ENCODE measurements around the gene IL20RA. TPM values are rescaled to one million over a fixed set of nuclear protein-coding genes. Genes with fewer than 3 reads are reported as not detected.

The IL20RA gene
- total and polyA plus RNA-seq, 3 experiments from 2014 or later: not detected

DNA sequence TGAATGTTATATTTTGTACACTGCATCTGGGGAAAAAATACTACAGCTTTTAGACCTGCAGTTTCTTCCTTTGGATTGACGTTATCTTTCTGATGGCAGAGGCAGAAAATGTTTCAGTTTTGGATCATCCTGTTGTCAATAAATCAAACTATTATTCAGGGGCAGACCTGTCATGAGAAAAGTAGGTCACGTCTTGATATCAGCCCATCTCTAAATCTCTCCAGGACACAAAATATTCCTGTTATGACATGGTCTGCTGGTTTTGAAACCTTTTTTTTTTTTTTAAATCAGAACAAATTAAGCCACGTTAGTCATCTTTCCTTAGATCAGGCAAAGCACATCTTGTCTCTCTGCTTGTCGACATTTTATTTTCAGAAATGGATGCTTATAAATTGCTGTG lies 24.0 kb downstream of the IL20RA start:
- peaks cover 51 to 81% of the 10 kb centered on the region in 2 donors for H3K27me3 Mint-ChIP-seq
- ChIA-PET POLR2A (no interaction called here), CTCF (no interaction called here)

DNA sequence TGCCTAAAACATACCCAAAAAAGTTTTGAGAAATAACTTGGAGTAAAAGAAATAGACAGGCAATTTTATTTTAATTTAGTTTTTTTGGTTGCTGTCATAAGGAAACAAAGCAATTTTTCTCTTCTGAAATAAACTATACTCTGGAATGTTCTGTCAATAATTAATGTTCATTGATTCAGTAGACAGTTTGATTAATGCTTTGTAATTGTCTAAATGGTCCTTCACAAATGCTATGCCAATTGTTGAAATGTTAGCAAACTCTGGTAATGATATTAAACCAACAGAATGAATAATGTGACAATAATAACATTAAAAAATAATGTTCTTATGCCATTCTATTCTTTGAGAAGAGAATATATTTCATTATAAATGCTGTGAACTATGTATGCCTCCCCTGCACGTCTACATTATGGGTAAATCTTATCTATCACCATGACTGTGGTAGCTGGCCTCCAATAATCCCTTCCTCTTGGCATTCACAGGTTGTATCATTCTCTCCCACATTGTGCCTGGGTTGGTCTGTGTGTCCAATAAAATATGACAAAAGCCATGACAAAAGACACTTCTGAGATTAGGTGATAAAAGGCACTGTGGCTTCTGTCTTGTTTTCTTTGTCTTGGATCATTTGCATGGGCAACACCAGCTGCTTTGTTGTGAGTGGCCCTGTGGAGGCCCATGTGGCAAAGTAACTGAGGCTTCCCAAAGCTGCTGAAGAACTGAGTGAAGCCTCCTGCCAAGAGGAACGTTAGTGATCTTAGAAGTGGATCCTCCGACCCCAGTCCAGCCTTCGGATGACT lies 25.1 kb downstream of the IL20RA start:
- Histone ChIP-seq H3K9me3 (ENCODE audit: low read length) (no peaks in the 10 kb centered on the region), H3K27ac (ENCODE audit: low read depth, low read length) (no peak overlapping the region), H3K36me3 (ENCODE audit: insufficient read depth, low read length) (no peaks in the 10 kb centered on the region), H3K4me1 (ENCODE audit: insufficient read depth, low read length) (no peaks in the 10 kb centered on the region), H3K4me3 (ENCODE audit: low read length) (no peak overlapping the region), H3K27me3 (ENCODE audit: insufficient read depth, low read length, poor library complexity, severe bottlenecking) (peaks cover 5% of the 10 kb centered on the region)
- Mint-ChIP-seq H3K9me3 (peaks cover 0 to 8% (median 0%) of the 10 kb centered on the region in 5 donors), H3K27me3 (peaks cover 51 to 82% of the 10 kb centered on the region in 2 donors), H3K4me1 (peaks cover 0 to 7% (median 4%) of the 10 kb centered on the region in 3 donors), H3K36me3 (peaks cover 0 to 10% (median 0%) of the 10 kb centered on the region in 3 donors), H3K4me3 (no peak overlapping the region), H3K27ac (no peak overlapping the region)
- CTCF ChIA-PET: no interaction called here
- POLR2A ChIA-PET: no interaction called here
- DNase-seq: no peak

More for the DNA sequence above, 24.0 kb downstream of the IL20RA start:
- Mint-ChIP-seq H3K4me1 (peaks cover 6 to 17% (median 10%) of the 10 kb centered on the region in 3 donors), H3K27ac (no peak overlapping the region), H3K4me3 (no peak overlapping the region), H3K9me3 (peaks cover 0 to 8% (median 0%) of the 10 kb centered on the region in 5 donors), H3K36me3 (peaks cover 0 to 10% (median 0%) of the 10 kb centered on the region in 3 donors)
- Histone ChIP-seq H3K9me3 (ENCODE audit: low read length) (no peaks in the 10 kb centered on the region), H3K4me3 (ENCODE audit: low read length) (no peak overlapping the region), H3K4me1 (ENCODE audit: insufficient read depth, low read length) (no peaks in the 10 kb centered on the region), H3K27me3 (ENCODE audit: insufficient read depth, low read length, poor library complexity, severe bottlenecking) (peaks cover 5% of the 10 kb centered on the region), H3K36me3 (ENCODE audit: insufficient read depth, low read length) (no peaks in the 10 kb centered on the region), H3K27ac (ENCODE audit: low read depth, low read length) (no peak overlapping the region)
- no peak for DNase-seq

DNA sequence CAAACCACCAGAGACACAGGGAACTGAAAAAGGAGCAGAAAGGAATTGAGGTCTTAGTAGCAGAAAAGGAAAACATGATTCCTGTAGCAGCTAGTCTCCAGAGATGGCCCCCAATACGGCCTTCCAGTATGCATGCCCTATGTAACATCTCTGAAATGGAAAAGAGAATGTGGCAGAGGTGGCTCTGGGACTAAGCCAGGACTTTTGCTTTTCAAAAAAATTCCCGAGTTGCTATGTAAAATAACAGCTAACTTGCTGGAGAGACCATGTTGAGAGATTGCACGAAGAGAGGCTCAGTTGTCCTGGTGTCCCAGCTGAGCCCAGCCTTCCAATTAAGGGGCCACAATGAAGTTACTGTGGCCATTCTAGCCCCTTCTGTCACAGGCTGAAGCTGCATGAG lies 27.7 kb downstream of the IL20RA start:
- POLR2A ChIA-PET: no interaction called here
- no peak overlapping the region for H3K27ac ChIP-seq (ENCODE audit: low read depth, low read length)
- Mint-ChIP-seq H3K4me3 (no peak overlapping the region), H3K9me3 (peaks cover 0 to 8% (median 2%) of the 10 kb centered on the region in 5 donors), H3K36me3 (peaks cover 0 to 10% (median 0%) of the 10 kb centered on the region in 3 donors), H3K27ac (no peak overlapping the region), H3K27me3 (peaks cover 54 to 75% of the 10 kb centered on the region in 2 donors), H3K4me1 (no peaks in the 10 kb centered on the region)
- no peaks in the 10 kb centered on the region for H3K9me3 ChIP-seq (ENCODE audit: low read length)
- peaks cover 5% of the 10 kb centered on the region for H3K27me3 ChIP-seq (ENCODE audit: insufficient read depth, low read length, poor library complexity, severe bottlenecking)
- H3K4me3 ChIP-seq (ENCODE audit: low read length): no peak overlapping the region
- no peak for DNase-seq
- CTCF ChIA-PET: no interaction called here
- H3K4me1 ChIP-seq (ENCODE audit: insufficient read depth, low read length): no peaks in the 10 kb centered on the region
- H3K36me3 ChIP-seq (ENCODE audit: insufficient read depth, low read length): no peaks in the 10 kb centered on the region

DNA sequence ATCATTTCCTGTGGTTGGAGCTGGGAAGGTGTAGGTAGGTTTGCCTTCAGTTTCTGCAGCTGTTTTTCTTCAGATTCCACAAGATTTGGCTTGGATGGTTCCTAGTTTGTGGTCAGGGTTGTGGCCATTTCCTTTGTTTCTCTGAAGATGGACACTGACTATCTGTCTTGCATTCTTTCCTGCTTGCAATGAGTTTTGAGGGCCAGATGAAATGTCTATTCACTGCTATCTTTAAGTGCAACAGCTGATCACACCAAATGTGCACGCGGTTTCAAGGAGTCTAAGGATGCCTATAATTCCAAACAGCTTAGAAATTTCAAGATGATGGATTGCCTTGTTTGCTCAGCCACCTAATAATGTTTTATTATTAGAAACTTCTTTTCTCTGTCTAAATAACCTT lies 28.4 kb downstream of the IL20RA start:
- no peaks in the 10 kb centered on the region for H3K9me3 ChIP-seq (ENCODE audit: low read length)
- Mint-ChIP-seq H3K27me3 (peaks cover 55 to 77% of the 10 kb centered on the region in 2 donors), H3K27ac (no peak overlapping the region), H3K4me1 (no peaks in the 10 kb centered on the region), H3K36me3 (peaks cover 0 to 10% (median 0%) of the 10 kb centered on the region in 3 donors), H3K9me3 (peaks cover 0 to 8% (median 2%) of the 10 kb centered on the region in 5 donors), H3K4me3 (no peak overlapping the region)
- H3K4me3 ChIP-seq (ENCODE audit: low read length): no peak overlapping the region
- H3K27ac ChIP-seq (ENCODE audit: low read depth, low read length): no peak overlapping the region
- H3K27me3 ChIP-seq (ENCODE audit: insufficient read depth, low read length, poor library complexity, severe bottlenecking): peaks cover 5% of the 10 kb centered on the region
- H3K4me1 ChIP-seq (ENCODE audit: insufficient read depth, low read length): no peaks in the 10 kb centered on the region
- ChIA-PET CTCF (no interaction called here), POLR2A (no interaction called here)
- no peak for DNase-seq
- no peaks in the 10 kb centered on the region for H3K36me3 ChIP-seq (ENCODE audit: insufficient read depth, low read length)

- Mint-ChIP-seq H3K27ac (no peak overlapping the region), H3K27me3 (peaks cover 51 to 76% of the 10 kb centered on the region in 2 donors), H3K36me3 (peaks cover 0 to 10% (median 0%) of the 10 kb centered on the region in 3 donors), H3K4me3 (no peak overlapping the region), H3K9me3 (peaks cover 0 to 8% (median 2%) of the 10 kb centered on the region in 5 donors), H3K4me1 (no peaks in the 10 kb centered on the region)
- Histone ChIP-seq H3K27me3 (ENCODE audit: insufficient read depth, low read length, poor library complexity, severe bottlenecking) (peaks cover 6% of the 10 kb centered on the region), H3K36me3 (ENCODE audit: insufficient read depth, low read length) (no peaks in the 10 kb centered on the region), H3K4me1 (ENCODE audit: insufficient read depth, low read length) (no peaks in the 10 kb centered on the region), H3K4me3 (ENCODE audit: low read length) (no peak overlapping the region), H3K27ac (ENCODE audit: low read depth, low read length) (no peak overlapping the region), H3K9me3 (ENCODE audit: low read length) (no peaks in the 10 kb centered on the region)
- ChIA-PET POLR2A (no interaction called here), CTCF (no interaction called here)
- DNase-seq: no peak
These were observed 28.8 kb downstream of the IL20RA start for GRCh38 chr6:137015943-137016342.

DNA sequence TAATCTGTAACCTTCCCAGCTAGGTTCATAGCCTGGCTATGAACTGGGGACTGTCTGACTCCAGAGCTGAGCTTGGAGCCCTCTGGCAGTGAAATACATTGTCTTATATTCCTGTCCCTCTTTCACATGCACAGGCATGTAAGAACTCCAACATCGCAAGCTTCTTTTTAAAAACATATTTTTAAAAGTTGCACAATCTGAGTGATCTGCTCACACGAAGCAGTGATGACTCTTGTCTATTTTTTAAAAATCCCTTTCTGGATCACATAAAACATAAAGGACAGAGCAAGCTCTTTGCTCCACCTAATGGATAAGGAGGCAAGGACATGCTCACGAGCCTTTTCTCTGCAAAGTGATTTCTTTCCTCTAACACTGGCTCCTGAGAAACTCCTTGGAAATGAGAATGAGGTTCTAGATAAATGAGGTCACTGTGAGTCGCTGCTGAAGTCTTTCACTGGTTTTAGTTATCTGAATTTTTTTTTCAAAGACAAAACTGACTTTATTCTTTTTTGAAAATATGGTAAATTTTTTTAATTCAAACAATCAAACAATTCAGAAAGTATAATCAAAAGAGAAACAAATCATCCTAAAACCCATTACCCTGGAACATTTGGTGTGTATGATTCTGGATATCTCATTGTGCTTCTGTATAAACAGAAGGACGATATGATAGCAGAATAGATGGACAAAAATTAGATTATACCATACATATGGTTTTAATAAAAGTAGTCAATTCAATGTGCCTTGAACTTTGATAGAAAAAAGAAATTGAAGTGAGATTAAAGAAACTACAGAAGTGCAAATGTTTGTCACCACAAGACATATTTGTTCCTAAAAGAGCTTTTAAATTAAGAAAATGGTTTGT lies 30.8 kb downstream of the IL20RA start:
- peaks cover 0 to 2% (median 0%) of the 10 kb centered on the region in 5 donors for H3K9me3 Mint-ChIP-seq
- Histone ChIP-seq H3K4me3 (ENCODE audit: low read length) (no peak overlapping the region), H3K27ac (ENCODE audit: low read depth, low read length) (no peak overlapping the region), H3K27me3 (ENCODE audit: insufficient read depth, low read length, poor library complexity, severe bottlenecking) (peaks cover 5% of the 10 kb centered on the region), H3K9me3 (ENCODE audit: low read length) (no peaks in the 10 kb centered on the region), H3K4me1 (ENCODE audit: insufficient read depth, low read length) (no peaks in the 10 kb centered on the region), H3K36me3 (ENCODE audit: insufficient read depth, low read length) (no peaks in the 10 kb centered on the region)
- H3K4me3 Mint-ChIP-seq: no peak overlapping the region
- DNase-seq: no peak
- peaks cover 0 to 3% (median 0%) of the 10 kb centered on the region in 3 donors for H3K36me3 Mint-ChIP-seq
- H3K4me1 Mint-ChIP-seq: no peaks in the 10 kb centered on the region
- H3K27ac Mint-ChIP-seq: no peak overlapping the region
- CTCF ChIA-PET: no interaction called here
- POLR2A ChIA-PET: no interaction called here
- peaks cover 39 to 78% of the 10 kb centered on the region in 2 donors for H3K27me3 Mint-ChIP-seq

- Mint-ChIP-seq H3K4me1 (no peaks in the 10 kb centered on the region), H3K36me3 (peaks cover 0 to 5% (median 0%) of the 10 kb centered on the region in 3 donors), H3K4me3 (no peak overlapping the region), H3K27me3 (peaks cover 40 to 81% of the 10 kb centered on the region in 2 donors), H3K27ac (no peak overlapping the region), H3K9me3 (peaks cover 0 to 2% (median 0%) of the 10 kb centered on the region in 5 donors)
- no peak overlapping the region for H3K27ac ChIP-seq (ENCODE audit: low read depth, low read length)
- ChIA-PET POLR2A (no interaction called here), CTCF (no interaction called here)
- peaks cover 5% of the 10 kb centered on the region for H3K27me3 ChIP-seq (ENCODE audit: insufficient read depth, low read length, poor library complexity, severe bottlenecking)
- H3K9me3 ChIP-seq (ENCODE audit: low read length): no peaks in the 10 kb centered on the region
- no peak overlapping the region for H3K4me3 ChIP-seq (ENCODE audit: low read length)
- no peak for DNase-seq
- H3K4me1 ChIP-seq (ENCODE audit: insufficient read depth, low read length): no peaks in the 10 kb centered on the region
- no peaks in the 10 kb centered on the region for H3K36me3 ChIP-seq (ENCODE audit: insufficient read depth, low read length)
These were observed 31.7 kb downstream of the IL20RA start for GRCh38 chr6:137013031-137013430.

DNA sequence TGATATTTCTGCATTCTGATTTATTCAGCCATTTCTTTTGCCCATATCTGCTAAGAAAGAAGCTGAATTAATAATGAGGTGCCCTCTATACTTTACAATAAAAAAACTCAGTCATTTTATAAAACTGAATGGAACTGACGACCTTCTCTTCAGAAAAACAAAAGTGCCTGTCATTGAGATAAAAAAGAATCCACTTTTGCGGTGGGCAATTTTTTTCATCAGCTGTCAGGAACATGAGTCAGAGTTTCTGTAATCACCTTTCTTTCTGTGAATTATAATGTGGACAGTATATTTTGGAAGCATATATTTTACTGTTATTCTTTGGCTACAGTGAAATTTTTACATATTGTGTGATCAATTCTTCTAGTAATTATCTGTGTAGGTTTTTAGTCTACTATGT lies 33.4 kb downstream of the IL20RA start:
- ChIA-PET POLR2A (no interaction called here), CTCF (no interaction called here)
- Histone ChIP-seq H3K27ac (ENCODE audit: low read depth, low read length) (no peak overlapping the region), H3K36me3 (ENCODE audit: insufficient read depth, low read length) (no peaks in the 10 kb centered on the region), H3K4me1 (ENCODE audit: insufficient read depth, low read length) (no peaks in the 10 kb centered on the region), H3K27me3 (ENCODE audit: insufficient read depth, low read length, poor library complexity, severe bottlenecking) (peaks cover 5% of the 10 kb centered on the region), H3K4me3 (ENCODE audit: low read length) (no peak overlapping the region), H3K9me3 (ENCODE audit: low read length) (no peaks in the 10 kb centered on the region)
- DNase-seq: no peak
- Mint-ChIP-seq H3K27me3 (peaks cover 37 to 77% of the 10 kb centered on the region in 2 donors), H3K4me3 (no peak overlapping the region), H3K9me3 (peaks cover 0 to 2% (median 0%) of the 10 kb centered on the region in 5 donors), H3K27ac (no peak overlapping the region), H3K36me3 (peaks cover 0 to 9% (median 0%) of the 10 kb centered on the region in 3 donors), H3K4me1 (no peaks in the 10 kb centered on the region)
